Aorta (tissue), 5 donors: Measurements from ENCODE around the gene PIGO. TPM values are rescaled to one million over a fixed set of nuclear protein-coding genes. Genes with fewer than 3 reads are reported as not detected.

Source experiments
- ATAC-seq: fragments of 200-7000 bp; cut with Tn5 transposase; one replicate; pipeline ENCODE4 v1.9.1; 2022; ENCODE audit warnings: moderate library complexity; ENCODE audit not compliant: low FRiP score
- DNase-seq, 2 donors: peaks; one replicate each; pipeline ENCODE4 v3.0.0-alpha.2; 2020
- H3K27ac ChIP-seq, 2 donors: one replicate each; pipeline ENCODE4 v1.5.1; 2013; ENCODE audit warnings: low read length in 2 of 2, mild to moderate bottlenecking in 2 of 2, moderate library complexity in 2 of 2, control low read depth in 1 of 2, inconsistent platforms in 1 of 2, low read depth in 1 of 2
- H3K27me3 ChIP-seq, 2 donors: one replicate each; pipeline ENCODE4 v1.6.1; 2013; ENCODE audit warnings: control low read depth in 1 of 2, low read length in 1 of 2, mild to moderate bottlenecking in 1 of 2, moderate library complexity in 1 of 2; ENCODE audit not compliant: insufficient read depth in 2 of 2, control insufficient read depth in 1 of 2
- H3K36me3 ChIP-seq, 2 donors: one replicate each; pipeline ENCODE4 v1.6.1; 2013; ENCODE audit warnings: control low read depth in 1 of 2, low read length in 1 of 2, mild to moderate bottlenecking in 1 of 2; ENCODE audit not compliant: insufficient read depth in 2 of 2, control insufficient read depth in 1 of 2
- H3K4me1 ChIP-seq, 2 donors: one replicate each; pipeline ENCODE4 v1.6.1; 2013; ENCODE audit warnings: low read length in 2 of 2, control low read depth in 1 of 2, mild to moderate bottlenecking in 1 of 2, moderate library complexity in 1 of 2; ENCODE audit not compliant: insufficient read depth in 2 of 2, control insufficient read depth in 1 of 2
- H3K4me3 ChIP-seq, 2 donors: one replicate each; pipeline ENCODE4 v1.5.1; 2013; ENCODE audit warnings: low read length in 2 of 2, control low read depth in 1 of 2, mild to moderate bottlenecking in 1 of 2
- H3K9me3 ChIP-seq: one replicate; pipeline ENCODE4 v1.6.1; 2013; ENCODE audit warnings: mild to moderate bottlenecking, low read length; ENCODE audit not compliant: control insufficient read depth
- WGBS, 2 donors: extraction: QIAGEN DNeasy Blood & Tissue Kit; methylation state at CpG; one replicate each; pipeline ENCODE4 v1.1.7; 2013; 5-methylcytosine and 5-hydroxymethylcytosine counted together
- intact Hi-C, 2 donors: fragments of 100-400 bp; cut with DNase I; formaldehyde crosslinking; loops; one replicate each; pipeline versions ENCODE4 v1.14.2 to v1.15.0; 2022
- polyA plus RNA-seq, 2 donors: library from polyadenylated mRNA; stranded (reverse); fragments of 200-250 nt; gene quantifications; one replicate each; pipeline ENCODE4 v1.2.3, GENCODE V29; 2013
- total RNA-seq, 2 donors: library from RNA; stranded (reverse); fragmentation: NEBNext Ultra II Directional; extraction: Animal tissue kit (Norgen Biotek cat#: 25700); gene quantifications; one replicate each; pipeline ENCODE4 v1.2.1, GENCODE V29; 2021
- donor health status: healthy with polysubstance abuse.
- donor health status: Bipolar disorder and iron deficiency.
- donor health status: DM: no; HTN: no; CAD: no.
- donor health status: DM: no; HTN: no; CAD: no.
- donor health status: DM: yes; HTN: yes; CAD: no.

PIGO gene
- total and polyA plus RNA-seq, 4 donors = 8.8 to 22.5 (median 14.4) TPM

- no peak overlapping the region for H3K27ac ChIP-seq
- ATAC-seq = no peak
- H3K36me3 ChIP-seq = no peaks in the 10 kb centered on the region
- DNase-seq = no peak
- WGBS, 2 donors = 61 to 62% methylated on average over 4 of the region's 4 CpGs
- intact Hi-C loops = loop anchor here in 1 of 2 donors (10.0 kb wide), 1 partner anchor 413 kb away; the partner anchor contains the start of gene CCL27
- no peaks in the 10 kb centered on the region for H3K27me3 ChIP-seq
- no peaks in the 10 kb centered on the region for H3K9me3 ChIP-seq
- no peaks in the 10 kb centered on the region for H3K4me1 ChIP-seq
- no peak overlapping the region for H3K4me3 ChIP-seq
Observed at GRCh38 chr9:35078066-35078465, 18.3 kb downstream of the PIGO start.

- DNase-seq (no peak), ATAC-seq (no peak)
- intact Hi-C loops = loop anchor here in 1 of 2 donors (10.0 kb wide), 1 partner anchor 412 kb away; the partner anchor contains the start of gene CCL27
- no peaks in the 10 kb centered on the region for H3K9me3 ChIP-seq
- no peaks in the 10 kb centered on the region for H3K4me1 ChIP-seq
- H3K27ac ChIP-seq = no peak overlapping the region
- WGBS, 2 donors = 86 to 95% methylated on average over 4 of the region's 4 CpGs
- no peak overlapping the region for H3K4me3 ChIP-seq
- no peaks in the 10 kb centered on the region for H3K27me3 ChIP-seq
- no peaks in the 10 kb centered on the region for H3K36me3 ChIP-seq
Observed at GRCh38 chr9:35076848-35077247, 19.5 kb downstream of the PIGO start.

GRCh38 chr9:35075358-35075757 is 21.0 kb downstream of the PIGO start:
- Histone ChIP-seq H3K27me3 (no peaks in the 10 kb centered on the region), H3K4me1 (peaks cover 0 to 2% of the 10 kb centered on the region in 2 donors), H3K27ac (no peak overlapping the region), H3K9me3 (no peaks in the 10 kb centered on the region), H3K36me3 (no peaks in the 10 kb centered on the region), H3K4me3 (no peak overlapping the region)
- no peak for DNase-seq
- intact Hi-C loops = loop anchor here in 1 of 2 donors (10.0 kb wide), 1 partner anchor 411 kb away; the partner anchor contains the start of gene CCL27
- 97% methylated on average over 4 of the region's 4 CpGs for WGBS, 2 donors
- no peak for ATAC-seq

- no peaks in the 10 kb centered on the region for H3K27me3 ChIP-seq
- ATAC-seq (no peak), DNase-seq (no peak)
- no peaks in the 10 kb centered on the region for H3K36me3 ChIP-seq
- WGBS, 2 donors = 90 to 93% methylated on average over 8 of the region's 8 CpGs
- H3K4me1 ChIP-seq = peaks cover 0 to 4% of the 10 kb centered on the region in 2 donors
- H3K9me3 ChIP-seq = no peaks in the 10 kb centered on the region
- no peak overlapping the region for H3K4me3 ChIP-seq
- H3K27ac ChIP-seq = no peak overlapping the region
- intact Hi-C loops = loop anchor here (5.0 to 10.0 kb wide), 3 partner anchors 77 to 410 kb away; partner anchors contain the start of gene CCL27 (in 1 of the 2)
Observed at GRCh38 chr9:35074791-35075190, 21.6 kb downstream of the PIGO start.

GRCh38 chr9:35074141-35074540 is 22.2 kb downstream of the PIGO start:
- intact Hi-C loops = loop anchor here (5.0 to 10.0 kb wide), 3 partner anchors 77 to 409 kb away; partner anchors contain the start of gene CCL27 (in 1 of the 2)
- 92 to 93% methylated on average over 6 of the region's 6 CpGs for WGBS, 2 donors
- H3K4me1 ChIP-seq = peaks cover 0 to 4% of the 10 kb centered on the region in 2 donors
- ATAC-seq = no peak
- no peak overlapping the region for H3K27ac ChIP-seq
- DNase-seq = no peak
- no peaks in the 10 kb centered on the region for H3K9me3 ChIP-seq
- H3K27me3 ChIP-seq = no peaks in the 10 kb centered on the region
- H3K4me3 ChIP-seq = no peak overlapping the region
- H3K36me3 ChIP-seq = no peaks in the 10 kb centered on the region

- intact Hi-C loops = loop anchor here (5.0 to 10.0 kb wide), 3 partner anchors 76 to 408 kb away; partner anchors contain the start of gene CCL27 (in 1 of the 2)
- Histone ChIP-seq H3K36me3 (no peaks in the 10 kb centered on the region), H3K4me3 (no peak overlapping the region), H3K27ac (no peak overlapping the region), H3K4me1 (peaks cover 0 to 4% of the 10 kb centered on the region in 2 donors), H3K27me3 (no peaks in the 10 kb centered on the region), H3K9me3 (no peaks in the 10 kb centered on the region)
- 86 to 98% methylated on average over 2 of the region's 2 CpGs for WGBS, 2 donors
- DNase-seq = no peak
- no peak for ATAC-seq
Observed at GRCh38 chr9:35073279-35073612, 23.1 kb downstream of the PIGO start.

GRCh38 chr9:35072461-35073278 is 23.7 kb downstream of the PIGO start, which contains the start of gene VCP:
VCP (minus strand) TSS chr9:35072625; CDS start chr9:35072353, 272 bp downstream.
- 4 to 5% methylated on average over 53 to 54 of the region's 54 CpGs for WGBS, 2 donors

GRCh38 chr9:35071814-35072460 is 24.5 kb downstream of the PIGO start:
- ATAC-seq (peak; percentile 90), DNase-seq (peak; percentile 90 to 94)
- Histone ChIP-seq H3K27ac (peak overlapping the region; percentile 93 to 98), H3K9me3 (no peaks in the 10 kb centered on the region), H3K4me1 (peaks cover 0 to 4% of the 10 kb centered on the region in 2 donors), H3K27me3 (no peaks in the 10 kb centered on the region), H3K36me3 (peaks cover 0 to 4% of the 10 kb centered on the region in 2 donors), H3K4me3 (peak overlapping the region; percentile 61 to 93)
- intact Hi-C loops = loop anchor here (5.0 to 10.0 kb wide), 3 partner anchors 75 to 407 kb away; partner anchors contain the start of gene CCL27 (in 1 of the 2)
- WGBS, 2 donors = 0% methylated on average over 43 to 79 of the region's 79 CpGs

More at GRCh38 chr9:35072461-35073278, 23.7 kb downstream of the PIGO start, which contains the start of gene VCP:
- Histone ChIP-seq H3K36me3 (peaks cover 0 to 3% of the 10 kb centered on the region in 2 donors), H3K4me3 (peak within 1 kb of the TSS; percentile 61 to 93), H3K27me3 (no peaks in the 10 kb centered on the region), H3K9me3 (no peaks in the 10 kb centered on the region), H3K27ac (peak within 1 kb of the TSS; percentile 93 to 98), H3K4me1 (peaks cover 0 to 4% of the 10 kb centered on the region in 2 donors)
- ATAC-seq (peak; percentile 97), DNase-seq (peak; percentile 99)
- intact Hi-C loops = loop anchor here (5.0 to 10.0 kb wide), 3 partner anchors 75 to 408 kb away; partner anchors contain the start of gene CCL27 (in 1 of the 2)
